AG04450 (cell line): ENCODE measurements around the gene PRUNE2. TPM values are rescaled to one million over a fixed set of nuclear protein-coding genes. Genes with fewer than 3 reads are reported as not detected.
A peak's percentile ranks its signal among the peaks of the same experiment; 100 is the strongest.

ENCODE experiments used
- CTCF ChIA-PET: fragments of 300-600, 350-600 bp; formaldehyde crosslinking; extraction: SDS; loops from one replicate; lab custom pipeline; 2022; ENCODE audit warnings: antibody characterized with exemption, inconsistent platforms; lab: Charles Lee
- POLR2A ChIA-PET: fragments of 350-600 bp; formaldehyde crosslinking; extraction: SDS; loops from one replicate; lab custom pipeline; 2021; ENCODE audit warnings: antibody characterized with exemption, inconsistent platforms; lab: Yijun Ruan, JAX
- DNase-seq: peaks from one replicate; pipeline ENCODE4 v3.0.0-alpha.2; 2011; ENCODE audit warnings: low read depth, low spot score
- H3K27ac ChIP-seq: one replicate; pipeline ENCODE4 v1.5.1; 2012; ENCODE audit warnings: low read depth, low read length, control low read depth
- H3K27me3 ChIP-seq: one replicate; pipeline ENCODE4 v1.6.0; 2012; ENCODE audit warnings: low read length; ENCODE audit not compliant: control insufficient read depth, insufficient read depth
- H3K4me3 ChIP-seq: 2 replicates; pipeline ENCODE4 v1.5.1; 2011; ENCODE audit warnings: mild to moderate bottlenecking, low read depth, low read length, control low read depth
- H3K9me3 ChIP-seq: 2 replicates; pipeline ENCODE4 v1.5.1; 2012; ENCODE audit warnings: low read length; ENCODE audit not compliant: control insufficient read depth, insufficient read depth
- polyA plus RNA-seq: library from polyadenylated mRNA; depleted of rRNA; stranded (reverse); fragments of >200 nt; gene quantifications from 2 replicates; pipeline ENCODE4 v1.2.3, GENCODE V29; 2011
- TF ChIP-seq, protein P1 (sequence below): IDR thresholded peaks from 2 replicates; pipeline ENCODE4 v1.5.1; 2011; ENCODE audit warnings: low read depth, low read length, control low read depth, inconsistent platforms

Gene PRUNE2
- polyA plus RNA-seq, 1 experiment = 1.1 TPM

DNA sequence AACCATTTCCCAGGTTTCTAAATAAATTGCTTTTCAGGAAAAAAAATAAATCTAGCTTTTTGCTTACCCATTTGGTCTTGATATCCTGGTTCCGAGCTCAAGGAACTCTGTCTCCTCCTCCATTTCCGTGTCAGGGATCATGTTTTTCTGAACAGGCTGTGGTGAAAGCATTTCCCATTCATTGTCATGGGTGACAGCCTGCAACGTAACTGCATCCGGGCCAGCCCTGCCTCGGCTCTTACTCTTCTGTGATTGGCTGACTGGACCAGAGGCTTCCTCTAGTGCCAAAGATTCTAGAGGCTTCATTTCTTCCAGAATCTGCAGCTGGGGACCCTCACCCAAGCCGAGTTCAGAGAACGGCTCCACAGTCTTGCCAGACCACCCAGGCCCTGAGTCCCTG, 202.6 kb downstream of the PRUNE2 start:
- Histone ChIP-seq H3K9me3 (no peaks in the 10 kb centered on the region), H3K27me3 (peaks cover 14% of the 10 kb centered on the region), H3K4me3 (no peak overlapping the region), H3K27ac (no peak overlapping the region)
- CTCF ChIA-PET = interaction anchor here (0.7 to 5.7 kb wide), 9 partner anchors 26 to 383 kb away, joined by 3 to 42 read pairs (median 4); partner anchors contain the start of gene RFK
- no peak for DNase-seq
- POLR2A ChIA-PET = no interaction called here
- TF ChIP-seq, protein P1, sequence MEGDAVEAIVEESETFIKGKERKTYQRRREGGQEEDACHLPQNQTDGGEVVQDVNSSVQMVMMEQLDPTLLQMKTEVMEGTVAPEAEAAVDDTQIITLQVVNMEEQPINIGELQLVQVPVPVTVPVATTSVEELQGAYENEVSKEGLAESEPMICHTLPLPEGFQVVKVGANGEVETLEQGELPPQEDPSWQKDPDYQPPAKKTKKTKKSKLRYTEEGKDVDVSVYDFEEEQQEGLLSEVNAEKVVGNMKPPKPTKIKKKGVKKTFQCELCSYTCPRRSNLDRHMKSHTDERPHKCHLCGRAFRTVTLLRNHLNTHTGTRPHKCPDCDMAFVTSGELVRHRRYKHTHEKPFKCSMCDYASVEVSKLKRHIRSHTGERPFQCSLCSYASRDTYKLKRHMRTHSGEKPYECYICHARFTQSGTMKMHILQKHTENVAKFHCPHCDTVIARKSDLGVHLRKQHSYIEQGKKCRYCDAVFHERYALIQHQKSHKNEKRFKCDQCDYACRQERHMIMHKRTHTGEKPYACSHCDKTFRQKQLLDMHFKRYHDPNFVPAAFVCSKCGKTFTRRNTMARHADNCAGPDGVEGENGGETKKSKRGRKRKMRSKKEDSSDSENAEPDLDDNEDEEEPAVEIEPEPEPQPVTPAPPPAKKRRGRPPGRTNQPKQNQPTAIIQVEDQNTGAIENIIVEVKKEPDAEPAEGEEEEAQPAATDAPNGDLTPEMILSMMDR = no peak

DNA sequence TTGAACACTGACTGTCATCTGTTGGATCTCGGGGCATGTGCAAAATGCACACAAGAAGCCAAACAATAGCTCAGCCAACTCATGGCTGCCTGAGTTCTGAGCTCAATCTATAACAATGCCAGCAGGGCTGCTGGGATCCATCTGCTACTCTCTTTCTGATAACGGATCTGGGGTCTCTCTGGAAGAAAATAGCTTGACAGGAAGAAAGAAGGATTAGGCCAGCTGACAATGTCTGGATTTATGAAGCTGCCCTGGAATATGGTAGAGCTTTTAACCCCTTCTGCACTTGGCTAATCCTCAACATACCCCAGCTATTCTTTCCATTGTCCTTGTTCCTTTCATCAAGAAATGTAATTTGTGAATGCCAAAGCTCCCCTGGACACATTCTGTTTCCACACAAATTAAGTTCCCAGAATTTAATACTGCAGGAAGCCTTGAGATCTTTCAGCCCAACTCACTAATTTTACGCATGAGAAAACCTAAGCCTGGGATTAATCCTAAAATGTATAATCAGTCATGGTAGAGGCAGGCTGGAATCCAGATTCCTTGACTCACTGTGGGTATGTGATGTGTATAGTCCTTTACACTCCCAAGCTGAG, 204.4 kb downstream of the PRUNE2 start:
- H3K9me3 ChIP-seq = no peaks in the 10 kb centered on the region
- TF ChIP-seq, protein P1 = no peak
- POLR2A ChIA-PET = no interaction called here
- CTCF ChIA-PET = interaction anchor here (0.6 to 5.7 kb wide), 9 partner anchors 9 to 307 kb away, joined by 3 to 42 read pairs (median 3); partner anchors contain the start of gene RFK
- peaks cover 13% of the 10 kb centered on the region for H3K27me3 ChIP-seq
- DNase-seq = no peak
- H3K4me3 ChIP-seq = no peak overlapping the region
- no peak overlapping the region for H3K27ac ChIP-seq

DNA sequence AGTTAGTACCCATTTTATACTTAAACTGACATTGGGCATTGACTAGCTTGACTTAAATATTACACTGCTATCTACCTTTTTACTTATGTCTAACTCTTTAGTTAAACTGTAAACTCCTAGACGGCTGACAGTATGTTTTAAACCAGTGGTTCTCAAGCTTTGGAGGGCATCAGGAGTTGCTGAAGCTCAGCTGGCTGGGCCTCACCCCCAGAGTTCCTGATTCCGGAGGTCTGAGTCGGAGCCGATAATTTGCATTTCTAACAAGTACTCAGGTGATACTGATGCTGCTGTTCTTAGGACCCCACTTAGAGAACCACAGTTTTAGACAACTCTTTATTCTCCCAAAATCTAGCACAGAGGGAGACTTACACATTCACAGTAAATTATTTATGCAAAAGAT, 205.0 kb downstream of the PRUNE2 start:
- TF ChIP-seq, protein P1 = no peak
- CTCF ChIA-PET = interaction anchor here (0.6 to 5.7 kb wide), 7 partner anchors 42 to 310 kb away, joined by 3 to 42 read pairs (median 3); partner anchors contain the start of gene RFK
- Histone ChIP-seq H3K27ac (no peak overlapping the region), H3K4me3 (no peak overlapping the region), H3K9me3 (no peaks in the 10 kb centered on the region), H3K27me3 (peaks cover 7% of the 10 kb centered on the region)
- DNase-seq = no peak
- POLR2A ChIA-PET = no interaction called here

DNA sequence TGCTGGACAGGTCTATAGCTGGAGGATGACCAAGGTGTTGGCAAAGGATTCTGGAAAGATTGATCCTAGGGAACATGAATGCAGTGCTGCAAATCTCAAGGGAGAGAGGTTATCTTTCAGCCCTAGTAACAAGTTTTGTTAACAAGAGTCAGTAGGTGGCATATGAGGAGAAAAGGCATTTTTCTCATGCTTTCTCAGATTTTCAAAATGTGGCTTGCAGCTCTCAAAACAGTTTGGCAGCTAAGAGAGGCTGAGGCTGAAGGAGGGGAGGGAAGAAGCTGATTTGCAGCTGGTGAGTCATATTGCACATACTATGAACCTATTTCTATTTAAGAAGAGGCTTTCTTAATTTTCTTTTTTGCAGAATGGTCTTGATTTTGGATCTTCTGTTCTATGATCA, 205.9 kb downstream of the PRUNE2 start:
- H3K27ac ChIP-seq = no peak overlapping the region
- POLR2A ChIA-PET = no interaction called here

DNA sequence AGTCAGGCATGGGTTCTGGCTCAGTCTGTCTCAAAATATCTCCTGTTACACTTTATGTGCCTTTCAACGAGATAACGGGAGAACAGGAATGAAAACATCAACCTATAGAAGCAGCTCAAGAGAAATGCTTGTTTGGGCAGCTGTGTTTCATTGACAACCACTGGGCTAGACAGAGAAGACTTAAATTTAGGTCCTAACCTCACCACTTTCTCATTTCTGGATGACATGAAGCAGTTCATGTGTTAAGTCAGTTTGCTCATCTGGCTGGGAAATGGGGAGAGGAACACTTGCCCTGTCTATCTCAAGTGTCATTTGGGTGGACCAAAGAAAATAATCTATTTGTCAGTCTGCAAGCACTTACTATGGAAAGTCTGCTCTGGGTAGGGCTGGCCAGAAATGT, 208.4 kb downstream of the PRUNE2 start:
- Histone ChIP-seq H3K4me3 (no peak overlapping the region), H3K27me3 (peaks cover 4% of the 10 kb centered on the region), H3K9me3 (no peaks in the 10 kb centered on the region), H3K27ac (no peak overlapping the region)
- ChIA-PET POLR2A (no interaction called here), CTCF (no interaction called here)
- TF ChIP-seq, protein P1 = no peak
- DNase-seq = no peak

More for the DNA sequence above, 205.9 kb downstream of the PRUNE2 start:
- H3K27me3 ChIP-seq = peaks cover 4% of the 10 kb centered on the region
- CTCF ChIA-PET = interaction anchor here (0.6 to 1.3 kb wide), 3 partner anchors 41 to 309 kb away, joined by 3 to 5 read pairs (median 4); no protein-coding TSS in a partner anchor
- TF ChIP-seq, protein P1 = no peak
- no peaks in the 10 kb centered on the region for H3K9me3 ChIP-seq
- DNase-seq = peak; percentile 13
- no peak overlapping the region for H3K4me3 ChIP-seq
